Measurements from ENCODE around the gene ALG1L2.
"Not testable (repeated sequence)": the region's sequence is repeated elsewhere in the genome, so short reads cannot be mapped to it uniquely, and the experiment has no call there.

ALG1L2 gene

GRCh38 chr3:130081351-130081881 is at the start of gene ALG1L2:
Gene ALG1L2, plus strand, starts transcription at chr3:130081831. Its CDS starts 186 bp downstream, at chr3:130082017.
- no peak for DNase-seq (ENCODE audit: low spot score)

- DNase-seq (ENCODE audit: low spot score) = not testable (repeated sequence)
Measured at GRCh38 chr3:130037126-130037815, 44.4 kb upstream of the ALG1L2 start.

GRCh38 chr3:130042736-130043135 is 38.9 kb upstream of the ALG1L2 start:
- not testable (repeated sequence) for DNase-seq (ENCODE audit: low spot score)

DNA sequence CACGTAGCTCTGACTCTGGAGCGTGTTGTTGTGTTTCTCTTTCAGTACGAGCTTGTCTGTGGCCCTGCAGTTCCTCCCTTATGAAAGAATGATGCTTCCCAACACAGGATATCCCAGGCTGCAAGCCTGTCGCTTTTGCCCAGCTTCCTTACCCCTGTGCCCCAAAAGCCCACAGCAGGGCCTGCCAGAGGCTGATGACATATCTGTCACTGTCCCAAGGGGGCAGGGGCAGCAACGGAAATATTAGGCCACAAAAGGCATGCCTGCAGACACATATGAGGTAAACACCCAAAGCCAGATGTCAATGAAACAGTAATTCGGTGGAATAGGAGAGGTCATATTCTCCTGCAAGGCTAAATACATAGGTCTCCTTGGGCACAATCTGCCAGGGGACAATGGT is 38.0 kb upstream of the ALG1L2 start:
- not testable (repeated sequence) for DNase-seq (ENCODE audit: low spot score)

DNA sequence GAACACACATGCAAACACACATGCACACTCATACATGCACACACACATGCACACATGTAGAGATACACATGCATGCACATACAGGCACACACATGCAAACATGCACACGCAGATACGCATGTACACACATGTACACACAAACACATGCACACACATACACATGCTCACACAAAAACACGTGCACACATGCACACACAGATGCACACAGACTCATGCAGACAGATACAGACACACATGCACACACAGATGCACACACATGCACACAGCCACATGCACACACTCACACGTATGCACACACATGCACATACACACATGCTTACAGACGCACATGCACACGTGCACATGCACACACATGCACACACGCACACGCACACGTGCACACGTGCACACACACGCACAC is 37.3 kb upstream of the ALG1L2 start:
- no peak for DNase-seq (ENCODE audit: low spot score)

DNA sequence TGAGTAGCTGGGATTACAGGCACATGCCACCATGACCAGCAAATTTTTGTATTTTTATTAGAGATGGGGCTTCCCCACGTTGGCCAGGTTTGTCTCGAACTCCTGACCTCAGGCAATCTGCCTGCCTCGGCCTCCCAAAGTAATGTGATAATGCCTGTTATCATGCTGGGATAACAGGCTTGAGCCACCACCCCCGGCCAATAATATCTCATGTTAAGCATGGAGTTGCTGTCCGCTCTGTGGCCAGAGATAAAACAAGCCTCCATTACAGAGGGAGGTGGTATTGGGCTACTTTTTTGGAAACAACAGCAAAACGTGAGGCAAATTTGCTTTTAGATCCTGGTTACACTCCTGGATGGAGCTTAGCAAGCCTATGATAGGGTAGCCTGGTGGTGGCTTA is 32.9 kb upstream of the ALG1L2 start:
- DNase-seq (ENCODE audit: low spot score) = no peak

GRCh38 chr3:130052366-130052765 is 29.3 kb upstream of the ALG1L2 start:
- not testable (repeated sequence) for DNase-seq (ENCODE audit: low spot score)

GRCh38 chr3:130052965-130053364 is 28.7 kb upstream of the ALG1L2 start:
- not testable (repeated sequence) for DNase-seq (ENCODE audit: low spot score)

- DNase-seq (ENCODE audit: low spot score) = not testable (repeated sequence)
Measured at GRCh38 chr3:130057536-130058266, 23.9 kb upstream of the ALG1L2 start.

DNA sequence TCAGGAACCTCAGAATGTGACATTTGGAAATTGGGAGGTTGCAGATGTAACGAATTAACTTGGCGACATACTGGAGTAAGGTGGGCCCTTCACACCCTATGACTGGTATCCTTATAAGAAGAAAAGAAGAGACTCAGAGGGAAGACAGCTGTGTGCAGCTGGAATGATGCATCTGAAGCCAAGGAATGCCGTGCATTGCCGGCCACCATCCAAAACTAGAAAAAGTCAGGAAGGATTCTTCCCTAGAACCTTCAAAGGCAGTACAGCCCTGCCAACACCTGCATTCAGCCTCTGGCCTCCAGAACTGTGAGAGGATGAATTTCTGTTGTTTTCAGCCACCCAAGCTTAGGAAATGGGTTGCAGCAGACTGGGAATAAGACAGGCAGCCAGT is 23.4 kb upstream of the ALG1L2 start:
- DNase-seq (ENCODE audit: low spot score) = not testable (repeated sequence)

DNA sequence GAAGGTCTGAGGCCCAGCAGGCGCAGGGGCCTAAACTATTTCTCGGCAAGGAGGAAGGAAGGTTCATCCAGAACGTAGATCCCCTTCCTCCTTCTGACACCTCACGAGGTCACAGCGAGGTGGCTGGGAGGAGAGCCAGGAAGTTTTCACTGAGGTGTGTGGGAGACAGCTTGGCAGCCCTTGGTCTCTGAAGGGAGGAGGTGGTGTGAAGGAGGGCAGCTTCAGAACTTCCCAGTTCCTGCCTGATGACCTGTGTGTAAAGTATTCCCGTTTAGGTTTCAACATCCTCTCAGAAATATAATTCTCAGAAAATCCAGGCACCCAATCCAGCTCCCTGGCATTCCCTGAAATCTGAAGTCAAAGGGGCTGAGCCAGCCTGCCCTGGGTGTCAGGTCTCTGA is 22.9 kb upstream of the ALG1L2 start:
- not testable (repeated sequence) for DNase-seq (ENCODE audit: low spot score)

- not testable (repeated sequence) for DNase-seq (ENCODE audit: low spot score)
Measured at GRCh38 chr3:130059162-130059561, 22.5 kb upstream of the ALG1L2 start.

DNA sequence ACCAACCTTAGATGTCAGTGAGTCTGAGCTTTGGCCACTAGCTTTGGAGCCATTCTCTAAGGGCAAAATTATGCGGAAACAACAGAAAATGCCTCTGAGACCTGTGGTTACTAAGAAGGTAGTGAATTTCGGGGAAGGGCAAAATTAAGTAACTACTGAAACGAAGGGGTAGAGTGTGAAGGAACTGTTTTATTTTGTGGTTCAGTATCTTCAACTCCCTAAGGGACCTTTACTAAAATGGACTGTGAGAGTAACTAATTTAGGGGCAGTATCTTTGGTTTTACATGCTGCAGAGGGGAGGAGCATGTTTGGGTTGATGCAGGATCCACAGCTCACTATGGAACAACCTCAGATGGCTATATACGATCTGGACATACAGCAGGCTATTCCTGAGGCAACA is 8.0 kb upstream of the ALG1L2 start:
- no peak for DNase-seq (ENCODE audit: low spot score)

GRCh38 chr3:130077636-130078035 is 4.0 kb upstream of the ALG1L2 start:
- no peak for DNase-seq (ENCODE audit: low spot score)

- DNase-seq (ENCODE audit: low spot score) = not testable (repeated sequence)
Measured at GRCh38 chr3:130083363-130084090, 1.9 kb downstream of the ALG1L2 start.

- no peak for DNase-seq (ENCODE audit: low spot score)
Measured at GRCh38 chr3:130084436-130084980, 2.9 kb downstream of the ALG1L2 start.

DNA sequence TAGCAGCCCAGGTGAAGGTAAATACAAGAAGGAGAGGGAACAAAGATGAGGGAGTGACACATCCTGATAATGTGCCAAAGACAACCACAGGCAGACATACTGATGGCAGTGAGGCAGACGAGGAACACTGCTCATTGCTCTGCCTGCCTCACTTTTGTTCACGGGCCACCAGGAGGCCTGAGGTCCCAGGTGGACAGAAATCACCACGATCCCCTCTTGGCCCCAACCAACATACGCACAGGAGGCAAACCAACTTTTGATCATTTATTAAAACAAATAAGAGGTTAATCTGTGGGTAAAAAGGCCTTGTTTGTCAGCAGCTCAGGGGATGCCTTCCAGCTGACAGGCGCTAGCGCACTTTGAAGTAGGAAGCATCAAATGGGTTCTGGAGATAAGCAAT is 4.2 kb downstream of the ALG1L2 start:
- no peak for DNase-seq (ENCODE audit: low spot score)

- not testable (repeated sequence) for DNase-seq (ENCODE audit: low spot score)
Measured at GRCh38 chr3:130086628-130087027, 5.0 kb downstream of the ALG1L2 start.

DNA sequence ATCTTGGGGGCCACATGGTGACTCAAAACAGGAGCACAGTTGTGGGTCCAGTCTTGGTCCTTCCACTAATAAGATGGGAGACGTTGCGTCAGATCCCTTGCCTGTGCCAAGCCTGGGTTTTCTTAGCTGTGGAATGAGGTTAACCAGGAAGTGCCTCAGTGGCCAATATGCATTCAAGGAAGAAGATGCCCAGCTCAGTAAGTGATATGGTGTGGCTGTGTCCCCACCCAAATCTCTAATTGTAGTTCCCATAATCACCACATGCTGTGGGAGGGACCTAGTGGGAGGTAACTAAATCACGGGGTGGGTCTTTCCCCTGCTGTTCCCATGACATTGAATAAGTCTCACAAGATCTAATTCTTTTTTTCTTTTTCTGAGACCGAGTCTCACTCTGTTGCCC is 6.4 kb downstream of the ALG1L2 start:
- no peak for DNase-seq (ENCODE audit: low spot score)

- DNase-seq (ENCODE audit: low spot score) = not testable (repeated sequence)
Measured at GRCh38 chr3:130090681-130091080, 9.1 kb downstream of the ALG1L2 start.

GRCh38 chr3:130091958-130092357 is 10.3 kb downstream of the ALG1L2 start:
- DNase-seq (ENCODE audit: low spot score) = no peak

GRCh38 chr3:130093741-130094391 is 12.2 kb downstream of the ALG1L2 start:
- no peak for DNase-seq (ENCODE audit: low spot score)
